Gastrocnemius medialis (tissue), 4 donors: ENCODE measurements around the gene THOC3. TPM values are rescaled to one million over a fixed set of nuclear protein-coding genes. Genes with fewer than 3 reads are reported as not detected.
A peak's percentile ranks its signal among the peaks of the same experiment; 100 is the strongest.
"Not testable (repeated sequence)": the region's sequence is repeated elsewhere in the genome, so short reads cannot be mapped to it uniquely, and the experiment has no call there.

ENCODE experiments used
- ATAC-seq, 2 donors: fragments of 150-250 bp; one replicate each; pipeline ENCODE4 v1.9.1; 2016
- DNase-seq, 2 donors: peaks; one replicate each; pipeline ENCODE4 v3.0.0-alpha.2; 2019
- H3K27ac ChIP-seq, 4 donors: fragments of 200-600 bp; sonication (generic); 1 replicate in 1 of 4; 2 replicates in 3 of 4; pipeline ENCODE4 v1.5.1; 2016 to 2018; ENCODE audit warnings: mild to moderate bottlenecking in 2 of 4, moderate library complexity in 1 of 4
- H3K27me3 ChIP-seq, 3 donors: fragments of 200-600 bp; sonication (generic) in 2 of 3; 1 replicate in 1 of 3; 2 replicates in 2 of 3; pipeline versions ENCODE4 v1.5.1 to v1.6.0; 2016 to 2019; ENCODE audit warnings: mild to moderate bottlenecking in 1 of 3, moderate library complexity in 1 of 3
- H3K36me3 ChIP-seq, 2 donors: fragments of 200-600 bp; sonication (generic) in 1 of 2; one replicate each; pipeline ENCODE4 v1.5.1; 2017 to 2018
- H3K4me1 ChIP-seq, 2 donors: fragments of 200-600 bp; sonication (generic) in 1 of 2; one replicate each; pipeline ENCODE4 v1.5.1; 2016 to 2017; ENCODE audit warnings: mild to moderate bottlenecking in 2 of 2
- H3K4me3 ChIP-seq, 4 donors: fragments of 200-600 bp; sonication (generic) in 3 of 4; 1 replicate in 1 of 4; 2 replicates in 3 of 4; pipeline ENCODE4 v1.5.1; 2016 to 2019; ENCODE audit warnings: mild to moderate bottlenecking in 2 of 4
- H3K9me3 ChIP-seq, 3 donors: fragments of 200-600 bp; sonication (generic) in 2 of 3; 1 replicate in 1 of 3; 2 replicates in 2 of 3; pipeline ENCODE4 v1.5.1; 2016 to 2019
- in situ Hi-C, 4 donors: fragments of 200-750 bp; cut with MboI; loops; one replicate each; pipeline versions ENCODE4 v1.15.0 to v1.8.0; 2017; ENCODE audit warnings: low sequenced_read_pairs in 4 of 4
- intact Hi-C: fragments of 100-400 bp; cut with DNase I; formaldehyde crosslinking; loops from one replicate; pipeline ENCODE4 v1.15.1; 2023; ENCODE audit warnings: low total_unique reads
- total RNA-seq, 4 donors: library from RNA; depleted of rRNA; stranded (reverse); fragments of >200 nt; gene quantifications; one replicate each; pipeline versions ENCODE4 v1.1.0 to v1.2.3, GENCODE V29; 2016

Gene THOC3, protein sequence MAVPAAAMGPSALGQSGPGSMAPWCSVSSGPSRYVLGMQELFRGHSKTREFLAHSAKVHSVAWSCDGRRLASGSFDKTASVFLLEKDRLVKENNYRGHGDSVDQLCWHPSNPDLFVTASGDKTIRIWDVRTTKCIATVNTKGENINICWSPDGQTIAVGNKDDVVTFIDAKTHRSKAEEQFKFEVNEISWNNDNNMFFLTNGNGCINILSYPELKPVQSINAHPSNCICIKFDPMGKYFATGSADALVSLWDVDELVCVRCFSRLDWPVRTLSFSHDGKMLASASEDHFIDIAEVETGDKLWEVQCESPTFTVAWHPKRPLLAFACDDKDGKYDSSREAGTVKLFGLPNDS
- total RNA-seq, result 10 to 100 TPM in 3 of 4 donors, 1 to 10 TPM in 1; 8.6 to 16.9 (median 15.2) TPM

DNA sequence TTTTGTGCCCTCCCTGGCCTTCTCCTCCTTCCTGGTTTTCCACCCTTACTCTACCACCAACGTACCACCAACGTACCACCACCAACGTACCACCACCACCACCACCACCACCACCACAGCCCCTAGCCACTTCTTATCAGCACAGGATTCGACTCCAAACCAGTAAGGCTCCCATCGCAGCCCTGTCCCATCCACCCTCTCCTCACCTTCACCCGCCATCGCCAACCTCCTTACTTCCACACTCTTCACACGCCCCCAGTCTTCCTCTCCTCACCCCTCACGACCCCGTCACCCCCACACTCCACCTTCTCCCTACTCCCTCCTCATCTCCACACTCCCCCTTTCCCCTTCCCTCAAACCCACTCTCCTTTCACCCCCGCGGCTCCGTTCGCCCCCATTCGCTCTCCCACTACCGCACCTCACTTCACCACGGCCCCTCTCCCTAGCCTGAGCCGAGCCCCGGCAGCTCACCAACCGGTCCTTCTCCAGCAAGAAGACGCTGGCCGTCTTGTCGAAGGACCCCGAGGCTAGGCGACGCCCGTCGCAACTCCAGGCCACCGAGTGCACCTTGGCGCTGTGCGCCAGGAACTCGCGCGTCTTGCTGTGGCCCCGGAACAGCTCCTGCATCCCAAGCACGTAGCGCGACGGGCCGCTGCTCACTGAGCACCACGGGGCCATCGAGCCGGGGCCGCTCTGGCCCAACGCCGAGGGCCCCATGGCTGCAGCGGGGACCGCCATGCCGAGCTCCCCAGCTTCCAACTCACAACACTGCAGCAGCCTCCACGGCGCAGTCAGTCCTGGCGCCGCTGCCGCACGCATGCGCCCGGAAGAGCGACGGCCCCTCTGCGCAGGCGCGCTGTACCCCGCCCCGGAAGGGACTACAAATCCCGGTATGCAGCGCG is at the start of gene THOC3:
THOC3 (minus strand) TSS at position 845 of the 902 bp plus-strand sequence; CDS start at position 738, 107 bp downstream.
- intact Hi-C loops, H3K27me3 ChIP-seq, H3K4me1 ChIP-seq, in situ Hi-C loops, H3K36me3 ChIP-seq, H3K9me3 ChIP-seq: not testable (repeated sequence)
- H3K27ac ChIP-seq, result peak within 1 kb of the TSS; percentile 15 to 64 (median 57)
- DNase-seq (peak; percentile 33 to 67), ATAC-seq (peak; percentile 99 to 100)
- peak within 1 kb of the TSS; percentile 67 to 93 (median 74) for H3K4me3 ChIP-seq

DNA sequence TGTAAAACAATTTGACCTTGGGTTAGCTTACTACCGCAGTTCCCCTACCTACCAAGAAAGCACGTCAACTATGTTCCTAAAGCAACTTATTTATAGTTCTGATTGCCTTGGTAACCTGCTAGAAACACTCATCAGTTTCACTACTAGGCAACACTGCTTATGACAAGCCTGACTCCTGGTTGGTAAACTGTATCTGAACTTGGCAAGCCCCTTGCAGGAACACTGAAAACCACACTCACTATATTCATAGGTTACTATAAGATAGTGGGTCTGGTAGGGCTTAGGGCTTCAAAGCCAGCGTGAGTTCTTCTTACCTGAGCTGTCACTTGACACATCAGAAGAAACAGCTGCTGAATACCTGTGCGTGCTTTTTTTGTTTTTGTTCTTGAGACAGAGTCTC is 49.2 kb upstream of the THOC3 start:
- H3K4me1 ChIP-seq, H3K9me3 ChIP-seq, DNase-seq, ATAC-seq, intact Hi-C loops, H3K27ac ChIP-seq, H3K36me3 ChIP-seq, in situ Hi-C loops, H3K4me3 ChIP-seq, H3K27me3 ChIP-seq: not testable (repeated sequence)

- H3K9me3 ChIP-seq, H3K27me3 ChIP-seq, ATAC-seq, intact Hi-C loops, H3K36me3 ChIP-seq, in situ Hi-C loops, H3K27ac ChIP-seq, H3K4me1 ChIP-seq, DNase-seq, H3K4me3 ChIP-seq: not testable (repeated sequence)
These were observed 46.2 kb upstream of the THOC3 start for GRCh38 chr5:176014360-176014759.

GRCh38 chr5:176011088-176011487 is 43.0 kb upstream of the THOC3 start:
- H3K27ac ChIP-seq, H3K36me3 ChIP-seq, intact Hi-C loops, DNase-seq, H3K4me1 ChIP-seq, H3K27me3 ChIP-seq, ATAC-seq, H3K9me3 ChIP-seq, in situ Hi-C loops, H3K4me3 ChIP-seq: not testable (repeated sequence)

GRCh38 chr5:176010202-176010601 is 42.1 kb upstream of the THOC3 start:
- H3K4me3 ChIP-seq, H3K36me3 ChIP-seq, DNase-seq, intact Hi-C loops, H3K27me3 ChIP-seq, H3K9me3 ChIP-seq, H3K4me1 ChIP-seq, ATAC-seq, in situ Hi-C loops, H3K27ac ChIP-seq: not testable (repeated sequence)

- ATAC-seq, H3K4me3 ChIP-seq, DNase-seq, H3K4me1 ChIP-seq, H3K27me3 ChIP-seq, intact Hi-C loops, in situ Hi-C loops, H3K9me3 ChIP-seq, H3K36me3 ChIP-seq, H3K27ac ChIP-seq: not testable (repeated sequence)
These were observed 39.1 kb upstream of the THOC3 start for GRCh38 chr5:176007220-176007619.

- H3K9me3 ChIP-seq, H3K27me3 ChIP-seq, H3K4me3 ChIP-seq, DNase-seq, H3K4me1 ChIP-seq, in situ Hi-C loops, H3K27ac ChIP-seq, ATAC-seq, intact Hi-C loops, H3K36me3 ChIP-seq: not testable (repeated sequence)
These were observed 38.7 kb upstream of the THOC3 start for GRCh38 chr5:176006819-176007218.

DNA sequence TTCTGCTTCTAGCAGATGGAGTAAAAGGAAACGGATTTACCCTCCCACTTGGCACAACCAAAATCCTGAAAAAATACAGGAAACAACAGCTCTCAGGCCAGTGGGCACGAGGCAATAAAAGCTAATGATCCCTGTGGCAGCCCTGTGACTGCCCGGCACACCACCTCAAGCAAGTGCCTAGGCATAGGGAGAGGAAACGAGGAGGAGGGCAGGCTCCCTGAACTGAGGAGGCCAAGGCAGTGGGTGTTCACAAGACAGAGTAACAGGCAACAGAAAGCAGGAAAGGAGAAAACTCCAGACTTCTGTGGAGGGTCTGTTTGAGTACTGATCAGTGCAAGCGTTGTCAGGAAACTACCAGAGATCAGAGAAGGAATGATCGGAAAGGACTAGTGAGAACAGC is 29.9 kb upstream of the THOC3 start:
- H3K27ac ChIP-seq, H3K9me3 ChIP-seq, H3K4me1 ChIP-seq, intact Hi-C loops, in situ Hi-C loops, ATAC-seq, H3K36me3 ChIP-seq, H3K4me3 ChIP-seq, DNase-seq, H3K27me3 ChIP-seq: not testable (repeated sequence)

- H3K4me1 ChIP-seq, H3K27me3 ChIP-seq, H3K4me3 ChIP-seq, DNase-seq, H3K36me3 ChIP-seq, ATAC-seq, H3K27ac ChIP-seq, intact Hi-C loops, H3K9me3 ChIP-seq, in situ Hi-C loops: not testable (repeated sequence)
These were observed 29.4 kb upstream of the THOC3 start for GRCh38 chr5:175997495-175997894.

GRCh38 chr5:175996791-175997190 is 28.7 kb upstream of the THOC3 start:
- intact Hi-C loops, H3K4me1 ChIP-seq, ATAC-seq, DNase-seq, H3K27ac ChIP-seq, in situ Hi-C loops, H3K4me3 ChIP-seq, H3K36me3 ChIP-seq, H3K27me3 ChIP-seq, H3K9me3 ChIP-seq: not testable (repeated sequence)

DNA sequence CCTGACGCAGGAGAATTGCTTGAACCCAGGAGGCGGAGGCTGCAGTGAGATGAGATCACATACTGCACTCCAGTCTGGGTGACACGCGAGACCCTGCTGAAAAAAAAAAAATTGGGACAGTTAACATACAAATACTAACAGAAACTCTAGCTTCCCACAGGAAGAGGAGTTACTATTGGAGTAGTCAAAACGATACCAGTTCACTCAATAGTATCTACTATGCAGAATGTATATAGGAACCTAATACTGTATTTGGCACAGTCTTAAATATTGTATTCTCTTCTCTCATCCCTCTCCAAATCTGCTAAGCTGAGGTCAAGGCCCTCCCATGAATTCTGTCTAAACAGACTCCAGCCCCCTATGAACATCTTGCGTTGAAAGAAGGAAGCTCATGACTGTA is 27.4 kb upstream of the THOC3 start:
- H3K27me3 ChIP-seq, intact Hi-C loops, H3K36me3 ChIP-seq, DNase-seq, H3K9me3 ChIP-seq, H3K4me3 ChIP-seq, H3K27ac ChIP-seq, H3K4me1 ChIP-seq, ATAC-seq, in situ Hi-C loops: not testable (repeated sequence)
